Lower leg skin (tissue), 4 donors: Measurements from ENCODE around the gene TEX26. TPM values are rescaled to one million over a fixed set of nuclear protein-coding genes. Genes with fewer than 3 reads are reported as not detected.

Experiments
- DNase-seq, 2 donors: peaks; one replicate each; pipeline ENCODE4 v3.0.0-alpha.2; 2019; ENCODE audit warnings: low spot score in 2 of 2
- H3K4me3 ChIP-seq: fragments of 200-600 bp; sonication (generic); 2 replicates; pipeline ENCODE4 v1.5.1; 2017; ENCODE audit warnings: mild to moderate bottlenecking, low read depth; ENCODE audit not compliant: poor library complexity, severe bottlenecking
- CTCF ChIP-seq, 3 donors: fragments of 450-650 bp; IDR thresholded peaks; one replicate each; pipeline ENCODE4 v1.5.1; 2016; ENCODE audit warnings: antibody characterized with exemption in 3 of 3, mild to moderate bottlenecking in 3 of 3, moderate library complexity in 2 of 3
- POLR2A ChIP-seq, 2 donors: fragments of 450-650 bp; IDR thresholded peaks; one replicate each; pipeline ENCODE4 v1.6.1; 2016 to 2017; ENCODE audit warnings: antibody characterized with exemption in 2 of 2, mild to moderate bottlenecking in 1 of 2, moderate library complexity in 1 of 2
- WGBS, 2 donors: methylation state at CpG; one replicate each; pipeline ENCODE4 v1.1.5; 2018; 5-methylcytosine and 5-hydroxymethylcytosine counted together
- intact Hi-C: fragments of 100-400 bp; cut with DNase I; formaldehyde crosslinking; loops from one replicate; pipeline ENCODE4 v1.15.0; 2023; ENCODE audit warnings: low total_unique reads
- total RNA-seq, 4 donors: library from RNA; depleted of rRNA; stranded (reverse); fragments of >200 nt; gene quantifications; one replicate each; pipeline ENCODE4 v1.1.0, GENCODE V29; 2016

The TEX26 gene
- total RNA-seq, 4 donors from 2014 or later: not detected

DNA sequence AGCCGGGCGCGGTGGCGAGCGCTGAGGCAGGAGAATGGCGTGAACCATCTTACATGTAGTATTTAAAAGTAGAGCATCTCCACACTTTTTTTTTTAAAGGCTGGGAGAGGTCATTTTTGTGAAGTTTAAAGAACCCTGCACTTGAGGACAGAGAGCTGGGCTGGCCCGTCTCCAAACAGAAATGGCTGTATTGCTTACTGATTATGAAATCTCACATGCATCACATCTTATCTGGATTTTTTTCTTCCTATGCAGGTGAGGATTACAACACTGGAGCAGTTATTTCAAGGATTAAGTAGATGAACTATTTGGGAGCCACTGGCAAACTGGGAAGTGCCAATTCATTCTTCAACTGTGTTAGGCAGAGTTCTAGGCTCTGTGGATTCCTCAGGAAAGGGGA is 59.5 kb downstream of the TEX26 start:
- no peak overlapping the region for H3K4me3 ChIP-seq
- WGBS, 2 donors: 96% methylated on average over 7 of the region's 7 CpGs
- DNase-seq: no peak
- intact Hi-C loops: no loop called here
- TF ChIP-seq CTCF (IDR thresholded peaks at IDR 0.05) (no peak), POLR2A (IDR thresholded peaks at IDR 0.05) (no peak)

DNA sequence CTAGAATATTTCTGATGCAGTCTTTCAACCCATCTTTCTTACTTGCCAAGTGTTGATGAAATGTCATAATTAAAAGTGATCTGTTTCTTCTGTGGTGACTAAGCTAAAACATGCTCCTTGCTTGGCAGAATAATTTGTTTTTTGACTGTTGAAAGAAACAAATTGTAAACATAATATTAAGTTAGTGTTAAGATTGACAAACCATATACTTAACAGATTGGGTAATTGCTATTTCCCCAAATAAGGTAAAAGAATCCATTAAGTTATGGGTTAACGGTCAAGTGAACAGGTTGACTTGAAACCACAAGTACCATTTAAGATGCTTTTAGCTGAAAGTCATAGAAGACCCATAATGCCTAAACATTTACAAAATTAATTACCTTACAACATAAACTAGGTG is 62.9 kb downstream of the TEX26 start:
- TF ChIP-seq POLR2A (IDR thresholded peaks at IDR 0.05): no peak
- TF ChIP-seq CTCF (IDR thresholded peaks at IDR 0.05): no peak
- intact Hi-C loops: no loop called here
- H3K4me3 ChIP-seq: no peak overlapping the region
- no peak for DNase-seq
- WGBS, 2 donors: 82 to 88% methylated on average over 1 of the region's 1 CpG

DNA sequence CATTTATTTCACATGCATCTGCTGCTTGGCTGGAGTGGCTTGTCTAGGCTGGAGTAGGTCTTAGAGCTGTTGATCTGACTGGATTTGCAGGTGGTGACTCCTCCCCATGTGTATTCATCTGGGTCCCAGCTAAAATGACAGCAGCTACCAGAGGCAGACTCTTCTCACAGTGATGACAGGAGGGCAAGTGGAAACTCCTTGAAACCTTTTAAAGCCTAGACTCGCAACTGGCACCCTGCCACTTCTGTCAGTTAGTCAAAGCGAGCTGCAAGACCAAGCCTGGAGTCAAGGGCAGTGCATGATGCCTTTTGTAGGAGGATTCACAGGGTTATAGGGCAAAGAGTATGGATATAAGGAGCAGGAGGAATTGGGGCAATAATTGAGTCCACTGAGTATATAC is 65.2 kb downstream of the TEX26 start:
- WGBS, 2 donors: 27 to 32% methylated on average over 2 of the region's 2 CpGs
- DNase-seq: no peak
- intact Hi-C loops: no loop called here
- no peak overlapping the region for H3K4me3 ChIP-seq
- TF ChIP-seq CTCF (IDR thresholded peaks at IDR 0.05) (no peak), POLR2A (IDR thresholded peaks at IDR 0.05) (no peak)

GRCh38 chr13:30998136-30999088 is 66.0 kb downstream of the TEX26 start:
- no peak for DNase-seq
- H3K4me3 ChIP-seq: no peak overlapping the region
- WGBS, 2 donors: 31 to 32% methylated on average over 8 of the region's 8 CpGs
- no peak for TF ChIP-seq CTCF (IDR thresholded peaks at IDR 0.05)
- no peak for TF ChIP-seq POLR2A (IDR thresholded peaks at IDR 0.05)
- intact Hi-C loops: no loop called here

- TF ChIP-seq POLR2A (IDR thresholded peaks at IDR 0.05) (no peak), CTCF (IDR thresholded peaks at IDR 0.05) (no peak)
- DNase-seq: no peak
- no peak overlapping the region for H3K4me3 ChIP-seq
- WGBS, 2 donors: 59 to 65% methylated on average over 3 of the region's 3 CpGs
- intact Hi-C loops: no loop called here
Measured at GRCh38 chr13:31000889-31001288, 68.4 kb downstream of the TEX26 start.
